GM12874 (cell line): ENCODE results near the gene FBXW8.

ENCODE experiments used
- TF ChIP-seq, protein P1 (sequence below): IDR thresholded peaks from 2 replicates; pipeline ENCODE4 v1.5.1; 2011; ENCODE audit warnings: low read depth, mild to moderate bottlenecking, control low read depth, low read length, moderate library complexity; ENCODE audit not compliant: insufficient read depth

The FBXW8 gene

DNA sequence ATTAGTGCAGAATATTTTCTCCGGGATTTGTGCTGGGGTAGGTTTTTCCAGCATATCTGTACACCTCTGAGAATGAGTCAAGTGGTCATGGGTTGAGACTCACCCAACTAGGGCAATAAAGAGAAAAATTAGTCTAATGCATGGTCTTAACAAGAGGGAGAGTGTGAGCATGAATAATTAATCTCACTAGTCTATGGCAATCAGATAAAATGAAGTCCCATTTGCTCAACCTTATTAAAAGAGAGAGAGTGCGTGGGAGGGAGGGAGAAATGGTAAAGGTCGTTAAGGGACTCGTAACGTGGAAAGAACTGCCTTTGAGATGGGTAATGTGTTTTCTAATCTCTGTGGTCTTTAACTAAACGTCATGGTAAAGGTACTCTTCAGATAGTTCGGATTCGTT, 96.8 kb downstream of the FBXW8 start:
- TF ChIP-seq, protein P1, sequence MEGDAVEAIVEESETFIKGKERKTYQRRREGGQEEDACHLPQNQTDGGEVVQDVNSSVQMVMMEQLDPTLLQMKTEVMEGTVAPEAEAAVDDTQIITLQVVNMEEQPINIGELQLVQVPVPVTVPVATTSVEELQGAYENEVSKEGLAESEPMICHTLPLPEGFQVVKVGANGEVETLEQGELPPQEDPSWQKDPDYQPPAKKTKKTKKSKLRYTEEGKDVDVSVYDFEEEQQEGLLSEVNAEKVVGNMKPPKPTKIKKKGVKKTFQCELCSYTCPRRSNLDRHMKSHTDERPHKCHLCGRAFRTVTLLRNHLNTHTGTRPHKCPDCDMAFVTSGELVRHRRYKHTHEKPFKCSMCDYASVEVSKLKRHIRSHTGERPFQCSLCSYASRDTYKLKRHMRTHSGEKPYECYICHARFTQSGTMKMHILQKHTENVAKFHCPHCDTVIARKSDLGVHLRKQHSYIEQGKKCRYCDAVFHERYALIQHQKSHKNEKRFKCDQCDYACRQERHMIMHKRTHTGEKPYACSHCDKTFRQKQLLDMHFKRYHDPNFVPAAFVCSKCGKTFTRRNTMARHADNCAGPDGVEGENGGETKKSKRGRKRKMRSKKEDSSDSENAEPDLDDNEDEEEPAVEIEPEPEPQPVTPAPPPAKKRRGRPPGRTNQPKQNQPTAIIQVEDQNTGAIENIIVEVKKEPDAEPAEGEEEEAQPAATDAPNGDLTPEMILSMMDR: no peak

DNA sequence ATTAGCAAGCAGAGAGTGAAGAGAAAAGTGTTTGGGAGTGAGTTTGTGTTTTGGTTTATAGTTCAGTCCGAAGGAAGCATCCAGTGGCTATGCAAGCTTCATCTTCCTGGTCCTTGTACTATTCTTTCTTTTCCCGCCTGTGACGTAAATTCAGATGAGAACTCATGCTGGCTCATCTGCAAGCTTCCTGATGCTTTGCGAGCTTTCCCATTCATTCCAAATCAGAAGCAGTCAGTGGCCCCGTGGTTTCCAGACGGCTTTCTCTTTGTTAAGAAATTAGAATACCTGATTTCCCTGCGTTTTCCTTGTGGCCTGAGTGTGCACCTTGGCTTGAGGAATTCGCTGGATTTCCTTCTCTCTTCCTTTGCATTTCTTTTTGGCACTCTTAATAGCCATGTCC, 99.0 kb downstream of the FBXW8 start:
- TF ChIP-seq, protein P1: no peak

DNA sequence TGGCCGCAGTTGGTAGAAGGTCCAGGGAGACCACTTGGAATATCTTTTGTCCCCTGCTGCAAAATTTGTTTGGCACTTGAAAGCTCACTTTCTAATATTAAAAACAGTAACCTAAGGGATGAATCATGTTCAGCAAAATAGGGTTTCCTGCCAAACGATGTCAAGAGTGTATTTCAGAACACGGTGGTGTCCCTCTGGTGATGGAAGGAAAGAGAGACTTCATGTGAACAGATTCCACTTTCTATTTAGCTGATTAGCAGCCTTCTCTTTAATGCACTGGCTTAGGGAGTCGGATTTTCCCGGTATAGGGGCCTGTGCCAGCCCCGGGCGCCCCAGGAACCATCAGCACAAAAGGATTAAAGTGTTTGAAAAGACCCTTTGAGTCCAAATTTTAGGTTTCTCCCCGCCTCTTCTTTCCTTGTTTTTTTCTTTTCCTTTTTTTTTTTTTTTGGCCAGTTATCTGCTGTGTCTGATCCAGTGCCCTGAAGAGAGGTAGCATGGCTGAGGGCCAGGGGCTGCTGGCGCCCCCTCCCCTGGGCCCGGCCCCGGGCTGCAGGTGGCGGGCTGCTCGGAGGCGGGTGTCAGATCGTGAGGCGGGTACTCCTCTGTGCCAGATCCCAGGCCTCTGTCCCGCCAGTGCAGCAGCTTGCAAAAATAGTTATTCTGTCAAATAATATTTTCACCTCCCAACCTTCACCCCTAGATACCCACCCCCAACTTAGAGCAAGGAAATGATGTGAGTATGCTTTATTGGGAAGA, 100.1 kb downstream of the FBXW8 start:
- TF ChIP-seq, protein P1: no peak

DNA sequence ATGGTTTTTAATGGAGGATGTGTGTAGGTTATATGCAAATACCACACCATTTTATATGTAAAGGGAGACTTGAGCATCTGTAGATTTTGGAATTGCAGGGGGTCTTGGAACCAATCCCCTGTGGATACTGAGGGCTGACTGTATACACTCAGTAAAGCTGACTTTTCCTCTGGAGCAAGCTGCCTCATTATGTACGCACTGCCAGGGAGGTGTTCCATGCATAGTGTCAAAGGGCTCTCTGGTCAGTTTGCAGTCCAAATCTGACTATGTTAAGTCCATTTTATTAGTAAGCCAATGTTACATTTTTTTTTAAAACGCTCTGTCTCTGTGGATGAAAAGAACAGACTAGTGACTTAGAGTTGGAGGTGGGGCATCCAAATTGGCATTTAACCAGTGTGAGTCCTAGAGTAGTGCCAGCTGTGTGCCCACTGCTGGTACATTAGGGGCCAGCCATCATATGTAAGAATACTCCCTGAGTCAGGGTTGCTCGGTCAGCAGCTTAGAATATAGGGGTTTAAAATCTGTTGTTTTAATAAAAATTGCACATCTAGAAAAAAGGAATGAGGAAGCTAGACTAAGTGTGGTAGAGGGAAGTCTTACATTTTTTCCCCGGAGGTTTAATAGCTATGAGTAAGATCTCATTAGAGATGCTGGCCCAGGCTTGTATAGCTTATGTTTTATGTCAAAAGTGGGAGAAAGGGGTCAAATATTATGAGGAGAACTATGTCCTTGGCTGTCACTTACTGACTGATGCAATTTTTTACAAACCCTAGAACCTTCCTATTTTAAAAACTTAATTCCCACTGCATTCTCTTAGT, 101.4 kb downstream of the FBXW8 start:
- TF ChIP-seq, protein P1: no peak

DNA sequence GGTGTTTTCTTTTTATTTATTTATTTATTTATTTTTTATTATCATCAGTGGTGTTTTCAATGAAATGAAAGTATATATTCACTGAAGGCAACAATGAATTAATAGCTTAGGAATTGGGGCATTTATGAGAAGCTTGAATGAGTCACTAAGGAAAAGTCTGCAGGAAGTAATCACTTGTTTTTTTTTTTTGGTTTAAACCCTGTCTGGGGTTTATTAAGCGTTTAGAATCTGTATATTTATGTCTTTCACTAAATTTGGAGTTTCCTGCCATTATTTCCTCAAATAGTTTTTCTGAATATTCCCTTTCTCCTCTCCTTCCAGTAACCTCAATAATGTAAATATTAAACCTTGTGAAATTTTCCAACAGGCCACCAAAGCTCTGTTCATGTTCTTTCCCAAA, 103.0 kb downstream of the FBXW8 start:
- TF ChIP-seq, protein P1: no peak

DNA sequence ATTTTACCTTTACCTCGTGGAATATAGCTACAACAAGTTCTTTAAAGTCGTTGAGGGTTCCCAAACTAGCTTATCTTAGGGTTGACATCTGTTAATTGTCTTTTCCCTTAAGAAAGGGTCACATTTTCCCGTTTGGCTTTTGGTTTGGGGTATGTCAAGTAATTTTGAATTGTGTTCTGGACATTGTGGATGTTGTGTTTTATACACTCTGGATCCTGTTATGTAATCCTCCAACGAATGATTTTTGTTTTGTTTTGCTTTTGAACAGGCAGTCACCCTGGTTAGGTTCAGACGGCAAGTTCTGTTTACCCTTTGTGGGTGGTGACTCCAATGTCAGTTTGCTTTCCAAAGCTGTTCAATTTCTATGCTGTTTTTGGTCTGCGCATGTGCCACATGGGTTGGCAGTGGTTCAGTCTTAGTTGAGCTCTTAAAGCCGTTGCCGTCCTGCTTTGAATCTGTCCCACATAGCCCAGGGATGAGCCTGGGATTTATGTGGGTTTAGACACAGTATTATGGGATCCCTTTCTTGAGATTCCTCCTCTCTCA, 103.7 kb downstream of the FBXW8 start:
- TF ChIP-seq, protein P1: no peak

DNA sequence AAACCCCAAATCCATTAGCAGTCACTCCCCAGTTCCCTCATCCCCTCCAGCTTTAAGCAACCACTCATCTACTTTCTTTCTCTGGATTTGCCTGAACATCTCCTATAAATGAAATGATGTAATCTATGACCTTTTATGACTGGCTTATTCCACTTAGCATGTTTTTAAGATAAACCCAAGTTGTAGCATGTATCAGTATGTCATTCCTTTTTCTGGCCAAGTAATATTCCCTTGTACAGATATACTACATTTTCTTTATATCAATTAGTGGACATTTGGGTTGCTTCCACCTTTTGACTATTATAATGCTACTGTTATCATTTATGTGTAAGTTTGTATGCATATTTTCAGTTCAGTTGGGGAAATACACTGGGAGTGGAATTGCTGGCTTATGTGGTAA, 105.1 kb downstream of the FBXW8 start:
- TF ChIP-seq, protein P1: no peak
